ENCODE measurements around the gene AKAP13. TPM values are rescaled to one million over a fixed set of nuclear protein-coding genes. Genes with fewer than 3 reads are reported as not detected.

The AKAP13 gene
- total RNA-seq, 1 experiment from 2014 or later = 47.3 TPM

DNA sequence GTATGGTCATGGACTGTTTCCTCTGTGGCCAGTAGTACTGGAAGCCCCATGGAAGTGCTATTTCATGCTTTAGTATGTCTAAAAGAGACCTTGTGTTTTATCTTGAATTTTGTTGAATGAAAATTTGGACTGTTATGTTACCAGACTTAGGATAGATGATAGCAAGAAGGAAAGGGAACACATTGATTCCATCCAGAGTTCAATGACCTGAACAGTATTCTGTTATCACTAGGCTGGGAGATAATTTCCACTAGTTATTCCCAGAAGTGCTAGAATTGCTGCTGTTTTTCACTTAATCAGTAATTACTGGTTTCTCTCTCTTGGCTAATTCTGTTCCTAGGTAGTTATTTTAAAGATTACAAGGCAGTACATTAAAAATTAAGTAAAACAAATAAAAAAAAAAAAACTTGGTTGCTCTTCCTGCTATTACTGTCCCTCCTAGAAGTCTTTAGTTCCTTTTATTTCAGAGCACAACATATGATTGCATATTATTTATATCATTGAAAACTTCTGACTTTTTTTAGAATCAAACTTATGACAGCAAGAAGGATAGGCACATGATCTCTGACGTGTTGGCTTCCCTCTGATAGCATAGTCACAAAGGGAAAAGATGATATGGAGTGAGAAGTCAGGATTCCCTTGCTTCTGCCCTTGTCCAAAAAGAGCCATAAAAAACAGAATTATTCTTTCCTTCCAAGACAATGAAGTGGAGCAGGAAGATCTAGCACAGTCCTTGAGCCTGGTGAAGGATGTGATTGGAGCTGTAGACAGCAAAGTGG lies 342.2 kb downstream of the AKAP13 start:
- no peaks in the 10 kb centered on the region for H3K4me1 Mint-ChIP-seq
- no peak overlapping the region for H3K23ac ChIP-seq (ENCODE audit: insufficient read length, low read depth, low read length)
- no peak for TF ChIP-seq CTCF (conservative IDR thresholded peaks at IDR 0.05)
- H2AK5ac ChIP-seq (ENCODE audit: insufficient read length, low read length) = no peak overlapping the region
- H3K27ac Mint-ChIP-seq = no peak overlapping the region
- H2BK12ac ChIP-seq (ENCODE audit: insufficient read length, low read depth, low read length) = no peak overlapping the region
- DNase-seq = no peak
- H3K79me1 ChIP-seq (ENCODE audit: insufficient read depth, low read depth, low read length, poor library complexity, severe bottlenecking) = no peaks in the 10 kb centered on the region
- no peak overlapping the region for H3T11ph ChIP-seq (ENCODE audit: low read length)
- peaks cover 3 to 54% (median 41%) of the 10 kb centered on the region in 3 experiments; a peak in 6 of 7 replicates for H3K36me3 Mint-ChIP-seq (ENCODE audit: insufficient read depth in 1 of 3, low read depth in 3 of 3)
- no peaks in the 10 kb centered on the region for H3K79me2 ChIP-seq (ENCODE audit: insufficient read depth, low read length)
- H3K14ac ChIP-seq (ENCODE audit: insufficient read depth, low read length) = no peak overlapping the region
- no peaks in the 10 kb centered on the region for H3K9me3 ChIP-seq (ENCODE audit: control insufficient read depth, low read depth, low read length)
- no peak overlapping the region for H3K4me2 ChIP-seq (ENCODE audit: insufficient read depth, insufficient read length, low read length)
- no CpG with 5 or more reads among the region's 1 CpG for WGBS (ENCODE audit: extremely low coverage, insufficient read length, low lambda C conversion rate)
- H4K8ac ChIP-seq (replicated peaks; ENCODE audit: insufficient read length, low read depth, low read length) = no peak overlapping the region
- H3K56ac ChIP-seq (ENCODE audit: insufficient read length, low read depth, low read length) = no peak overlapping the region
- H3K23me2 ChIP-seq (ENCODE audit: insufficient read length, low read depth, low read length, poor library complexity, severe bottlenecking) = no peaks in the 10 kb centered on the region
- no peak overlapping the region for H4K91ac ChIP-seq (ENCODE audit: insufficient read length, low read depth, low read length)
- H3K27ac ChIP-seq (ENCODE audit: insufficient read length, low read depth, low read length) = no peak overlapping the region
- H3K9ac ChIP-seq (ENCODE audit: extremely low read depth, insufficient read length, low read length) = no peak overlapping the region
- H2BK15ac ChIP-seq (ENCODE audit: low read depth, low read length) = no peak overlapping the region
- no peaks in the 10 kb centered on the region for H3K27me3 Mint-ChIP-seq (ENCODE audit: low read depth)
- H2BK5ac ChIP-seq (ENCODE audit: insufficient read length, low read length) = no peak overlapping the region
- no peak overlapping the region for H2BK120ac ChIP-seq (ENCODE audit: low read depth, low read length, poor library complexity, severe bottlenecking)
- no peaks in the 10 kb centered on the region for H4K20me1 ChIP-seq (ENCODE audit: control insufficient read depth, insufficient read depth, insufficient read length)
- H3K18ac ChIP-seq (ENCODE audit: insufficient read length, low read depth, low read length) = no peak overlapping the region
- no peaks in the 10 kb centered on the region for H3K27me3 ChIP-seq (ENCODE audit: insufficient read depth, low read length)
- no peaks in the 10 kb centered on the region for H3K9me3 Mint-ChIP-seq
- no peak overlapping the region for H2AFZ ChIP-seq (ENCODE audit: low read length)
- no peak overlapping the region for H3K4me3 Mint-ChIP-seq
- H3K4ac ChIP-seq (ENCODE audit: low read depth, low read length) = no peak overlapping the region
- no peak overlapping the region for H4K5ac ChIP-seq (ENCODE audit: insufficient read length, low read depth, low read length)
- H3K4me1 ChIP-seq (ENCODE audit: insufficient read depth, low read length) = no peaks in the 10 kb centered on the region
- no peak overlapping the region for H2BK20ac ChIP-seq (ENCODE audit: low read depth, low read length, poor library complexity, severe bottlenecking)
